ENCODE measurements around the gene FKRP. TPM values are rescaled to one million over a fixed set of nuclear protein-coding genes. Genes with fewer than 3 reads are reported as not detected.

FKRP gene
- total RNA-seq, 1 experiment from 2014 or later, result 24.1 TPM

- TF ChIP-seq NR2C2 (CRISPR knock-in tag; IDR thresholded peaks at IDR 0.05), result no peak
- 0 out of 2 replicates have a peak, but pooled peaks have one; percentile 35 for TF ChIP-seq ELF4 (CRISPR knock-in tag; IDR thresholded peaks at IDR 0.05; ENCODE audit: low read depth)
- TF ChIP-seq, protein P1, sequence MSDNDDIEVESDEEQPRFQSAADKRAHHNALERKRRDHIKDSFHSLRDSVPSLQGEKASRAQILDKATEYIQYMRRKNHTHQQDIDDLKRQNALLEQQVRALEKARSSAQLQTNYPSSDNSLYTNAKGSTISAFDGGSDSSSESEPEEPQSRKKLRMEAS (CRISPR knock-in tag; IDR thresholded peaks at IDR 0.05), result 0 out of 2 replicates have a peak, but pooled peaks have one; percentile 54
Observed at GRCh38 chr19:46787331-46788261, 41.7 kb downstream of the FKRP start (continued).

- H3K36me3 Mint-ChIP-seq, result peaks cover 19% of the 10 kb centered on the region
- peaks cover 16% of the 10 kb centered on the region for H3K27me3 Mint-ChIP-seq (ENCODE audit: low read depth)
- H3K9me3 Mint-ChIP-seq, result no peaks in the 10 kb centered on the region
- no peak within 1 kb of the TSS for H3K27ac Mint-ChIP-seq
- ChIA-PET CTCF (interaction anchor here (0.5 to 2.6 kb wide), 5 partner anchors 32 to 311 kb away, joined by 3 to 22 read pairs (median 3); no protein-coding TSS in a partner anchor), POLR2A (interaction anchor here (0.6 to 1.9 kb wide), 13 partner anchors 8 to 455 kb away, joined by 3 to 11 read pairs (median 3); partner anchors contain the start of gene AP2S1)
- peaks cover 36% of the 10 kb centered on the region for H3K4me1 Mint-ChIP-seq
- DNase-seq (ENCODE audit: low spot score) (peak; percentile 99), ATAC-seq (peak; percentile 86)
- H3K4me3 Mint-ChIP-seq, result peak within 1 kb of the TSS; percentile 95
- TF ChIP-seq GRHL2 (CRISPR knock-in tag; IDR thresholded peaks at IDR 0.05; ENCODE audit: insufficient replicate concordance, severe bottlenecking) (no peak), ZNF219 (CRISPR knock-in tag; IDR thresholded peaks at IDR 0.05; ENCODE audit: borderline replicate concordance) (no peak), FOXP1 (CRISPR knock-in tag; IDR thresholded peaks at IDR 0.05; ENCODE audit: borderline replicate concordance) (peak; percentile 52; the same call in 1 of the 2 replicates), USF2 (CRISPR knock-in tag; IDR thresholded peaks at IDR 0.05) (no peak), ZNF416 (CRISPR knock-in tag; IDR thresholded peaks at IDR 0.05) (no peak), ZMAT4 (CRISPR knock-in tag; IDR thresholded peaks at IDR 0.05) (0 out of 2 replicates have a peak, but pooled peaks have one; percentile 33), E2F5 (CRISPR knock-in tag; IDR thresholded peaks at IDR 0.05) (peak; percentile 57; the same call in 1 of the 2 replicates), SOX15 (CRISPR knock-in tag; IDR thresholded peaks at IDR 0.05) (no peak), GTF2I (CRISPR knock-in tag; conservative IDR thresholded peaks at IDR 0.05) (no peak), PRRX2 (CRISPR knock-in tag; IDR thresholded peaks at IDR 0.05) (no peak), JUN (CRISPR knock-in tag; IDR thresholded peaks at IDR 0.05) (no peak), NFE2L1 (CRISPR knock-in tag; IDR thresholded peaks at IDR 0.05) (peak; percentile 23; the same call in 1 of the 2 replicates), ZNF121 (CRISPR knock-in tag; IDR thresholded peaks at IDR 0.05) (no peak), SP1 (CRISPR knock-in tag; conservative IDR thresholded peaks at IDR 0.05) (peak; percentile 94), ZNF317 (CRISPR knock-in tag; IDR thresholded peaks at IDR 0.05; ENCODE audit: borderline replicate concordance, low read depth) (no peak), ZNF396 (CRISPR knock-in tag; IDR thresholded peaks at IDR 0.05; ENCODE audit: borderline replicate concordance) (no peak), ZNF423 (CRISPR knock-in tag; IDR thresholded peaks at IDR 0.05) (peak; percentile 89), GABPB1 (CRISPR knock-in tag; IDR thresholded peaks at IDR 0.05) (peak; percentile 72)
- TF ChIP-seq, protein P2, sequence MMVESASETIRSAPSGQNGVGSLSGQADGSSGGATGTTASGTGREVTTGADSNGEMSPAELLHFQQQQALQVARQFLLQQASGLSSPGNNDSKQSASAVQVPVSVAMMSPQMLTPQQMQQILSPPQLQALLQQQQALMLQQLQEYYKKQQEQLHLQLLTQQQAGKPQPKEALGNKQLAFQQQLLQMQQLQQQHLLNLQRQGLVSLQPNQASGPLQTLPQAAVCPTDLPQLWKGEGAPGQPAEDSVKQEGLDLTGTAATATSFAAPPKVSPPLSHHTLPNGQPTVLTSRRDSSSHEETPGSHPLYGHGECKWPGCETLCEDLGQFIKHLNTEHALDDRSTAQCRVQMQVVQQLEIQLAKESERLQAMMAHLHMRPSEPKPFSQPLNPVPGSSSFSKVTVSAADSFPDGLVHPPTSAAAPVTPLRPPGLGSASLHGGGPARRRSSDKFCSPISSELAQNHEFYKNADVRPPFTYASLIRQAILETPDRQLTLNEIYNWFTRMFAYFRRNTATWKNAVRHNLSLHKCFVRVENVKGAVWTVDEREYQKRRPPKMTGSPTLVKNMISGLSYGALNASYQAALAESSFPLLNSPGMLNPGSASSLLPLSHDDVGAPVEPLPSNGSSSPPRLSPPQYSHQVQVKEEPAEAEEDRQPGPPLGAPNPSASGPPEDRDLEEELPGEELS (CRISPR knock-in tag; IDR thresholded peaks at IDR 0.05), result peak; percentile 10; the same call in 1 of the 2 replicates
- TF ChIP-seq, protein P3, sequence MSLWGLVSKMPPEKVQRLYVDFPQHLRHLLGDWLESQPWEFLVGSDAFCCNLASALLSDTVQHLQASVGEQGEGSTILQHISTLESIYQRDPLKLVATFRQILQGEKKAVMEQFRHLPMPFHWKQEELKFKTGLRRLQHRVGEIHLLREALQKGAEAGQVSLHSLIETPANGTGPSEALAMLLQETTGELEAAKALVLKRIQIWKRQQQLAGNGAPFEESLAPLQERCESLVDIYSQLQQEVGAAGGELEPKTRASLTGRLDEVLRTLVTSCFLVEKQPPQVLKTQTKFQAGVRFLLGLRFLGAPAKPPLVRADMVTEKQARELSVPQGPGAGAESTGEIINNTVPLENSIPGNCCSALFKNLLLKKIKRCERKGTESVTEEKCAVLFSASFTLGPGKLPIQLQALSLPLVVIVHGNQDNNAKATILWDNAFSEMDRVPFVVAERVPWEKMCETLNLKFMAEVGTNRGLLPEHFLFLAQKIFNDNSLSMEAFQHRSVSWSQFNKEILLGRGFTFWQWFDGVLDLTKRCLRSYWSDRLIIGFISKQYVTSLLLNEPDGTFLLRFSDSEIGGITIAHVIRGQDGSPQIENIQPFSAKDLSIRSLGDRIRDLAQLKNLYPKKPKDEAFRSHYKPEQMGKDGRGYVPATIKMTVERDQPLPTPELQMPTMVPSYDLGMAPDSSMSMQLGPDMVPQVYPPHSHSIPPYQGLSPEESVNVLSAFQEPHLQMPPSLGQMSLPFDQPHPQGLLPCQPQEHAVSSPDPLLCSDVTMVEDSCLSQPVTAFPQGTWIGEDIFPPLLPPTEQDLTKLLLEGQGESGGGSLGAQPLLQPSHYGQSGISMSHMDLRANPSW (CRISPR knock-in tag; conservative IDR thresholded peaks at IDR 0.05; ENCODE audit: low read depth), result no peak
- TF ChIP-seq, protein P4, sequence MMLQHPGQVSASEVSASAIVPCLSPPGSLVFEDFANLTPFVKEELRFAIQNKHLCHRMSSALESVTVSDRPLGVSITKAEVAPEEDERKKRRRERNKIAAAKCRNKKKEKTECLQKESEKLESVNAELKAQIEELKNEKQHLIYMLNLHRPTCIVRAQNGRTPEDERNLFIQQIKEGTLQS (CRISPR knock-in tag; conservative IDR thresholded peaks at IDR 0.05), result no peak
- TF ChIP-seq, protein P1 (CRISPR knock-in tag; IDR thresholded peaks at IDR 0.05), result peak; percentile 94
- TF ChIP-seq, protein P5, sequence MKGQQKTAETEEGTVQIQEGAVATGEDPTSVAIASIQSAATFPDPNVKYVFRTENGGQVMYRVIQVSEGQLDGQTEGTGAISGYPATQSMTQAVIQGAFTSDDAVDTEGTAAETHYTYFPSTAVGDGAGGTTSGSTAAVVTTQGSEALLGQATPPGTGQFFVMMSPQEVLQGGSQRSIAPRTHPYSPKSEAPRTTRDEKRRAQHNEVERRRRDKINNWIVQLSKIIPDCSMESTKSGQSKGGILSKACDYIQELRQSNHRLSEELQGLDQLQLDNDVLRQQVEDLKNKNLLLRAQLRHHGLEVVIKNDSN (CRISPR knock-in tag; IDR thresholded peaks at IDR 0.05), result no peak
Observed at GRCh38 chr19:46788262-46788967, 42.6 kb downstream of the FKRP start, which contains the start of gene SLC1A5. TSS of gene SLC1A5 (minus strand) at chr19:46788594. CDS start at chr19:46787965, 629 bp downstream.
